Activated CD8-positive, alpha-beta memory T cell treated with anti-CD3 and anti-CD28 coated beads for 24 hours (primary cell): ENCODE measurements around the gene BTG3.

Source experiments
- DNase-seq: peaks from one replicate; pipeline ENCODE4 v3.0.0-alpha.2; 2020

The BTG3 gene

GRCh38 chr21:17583898-17584297 lies 28.8 kb downstream of the BTG3 start:
- DNase-seq, result no peak

DNA sequence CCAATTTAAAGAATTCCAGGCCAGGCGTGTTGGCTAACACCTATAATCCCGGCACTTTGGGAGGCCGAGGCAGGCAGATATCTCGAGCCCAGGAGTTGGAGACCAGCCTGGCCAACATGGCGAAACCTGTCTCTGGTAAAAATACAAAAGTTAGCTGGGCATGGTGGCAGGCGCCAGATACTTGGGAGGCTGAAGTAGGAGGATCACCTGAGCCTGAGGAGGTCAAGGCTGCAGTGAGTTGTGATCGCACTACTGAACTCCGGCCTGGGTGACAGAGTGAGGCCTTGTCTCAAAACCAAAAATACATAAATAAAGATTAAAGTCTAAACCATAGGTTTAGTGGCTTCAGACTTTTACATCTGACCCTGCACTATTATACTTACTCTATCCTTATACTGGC lies 32.4 kb downstream of the BTG3 start:
- DNase-seq, result no peak

DNA sequence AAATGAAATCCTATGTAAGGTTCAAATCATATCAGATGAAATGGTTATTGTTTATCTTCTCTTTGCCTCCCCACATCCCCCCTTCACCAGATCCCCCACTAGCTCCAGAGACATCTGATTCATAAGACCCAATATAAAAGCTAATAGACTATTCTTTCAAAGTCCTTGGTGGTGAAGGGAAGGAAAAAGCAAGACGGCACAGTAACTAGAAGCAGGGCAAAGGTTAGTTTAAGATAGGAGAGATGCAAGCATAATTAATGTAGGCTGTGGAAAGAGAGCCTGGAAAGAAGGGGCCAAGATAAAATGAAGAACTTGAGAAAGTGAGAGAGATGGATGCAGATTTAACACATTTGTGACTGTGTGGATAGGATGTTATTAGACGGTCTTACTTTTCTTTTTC lies 33.8 kb downstream of the BTG3 start:
- no peak for DNase-seq

GRCh38 chr21:17578162-17578561 lies 34.5 kb downstream of the BTG3 start:
- DNase-seq, result no peak

DNA sequence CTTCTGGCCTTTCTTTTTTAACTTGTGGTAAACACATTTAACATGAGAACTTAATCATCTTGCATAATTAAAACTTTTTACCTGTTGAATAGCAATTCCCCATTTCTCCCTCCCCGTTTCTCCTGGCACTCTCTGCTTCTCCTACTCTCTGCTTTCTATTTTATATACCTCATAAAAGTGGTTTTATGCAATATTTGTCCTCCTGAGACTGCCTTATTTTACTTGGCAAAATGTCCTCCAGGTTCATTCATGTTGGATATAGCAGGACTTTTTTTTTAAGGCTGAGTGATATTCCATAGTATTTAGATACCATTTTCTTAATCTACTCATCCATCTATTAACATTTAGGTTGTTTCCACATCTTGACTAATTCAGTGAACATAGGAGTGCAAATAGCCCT lies 35.0 kb downstream of the BTG3 start:
- no peak for DNase-seq

DNA sequence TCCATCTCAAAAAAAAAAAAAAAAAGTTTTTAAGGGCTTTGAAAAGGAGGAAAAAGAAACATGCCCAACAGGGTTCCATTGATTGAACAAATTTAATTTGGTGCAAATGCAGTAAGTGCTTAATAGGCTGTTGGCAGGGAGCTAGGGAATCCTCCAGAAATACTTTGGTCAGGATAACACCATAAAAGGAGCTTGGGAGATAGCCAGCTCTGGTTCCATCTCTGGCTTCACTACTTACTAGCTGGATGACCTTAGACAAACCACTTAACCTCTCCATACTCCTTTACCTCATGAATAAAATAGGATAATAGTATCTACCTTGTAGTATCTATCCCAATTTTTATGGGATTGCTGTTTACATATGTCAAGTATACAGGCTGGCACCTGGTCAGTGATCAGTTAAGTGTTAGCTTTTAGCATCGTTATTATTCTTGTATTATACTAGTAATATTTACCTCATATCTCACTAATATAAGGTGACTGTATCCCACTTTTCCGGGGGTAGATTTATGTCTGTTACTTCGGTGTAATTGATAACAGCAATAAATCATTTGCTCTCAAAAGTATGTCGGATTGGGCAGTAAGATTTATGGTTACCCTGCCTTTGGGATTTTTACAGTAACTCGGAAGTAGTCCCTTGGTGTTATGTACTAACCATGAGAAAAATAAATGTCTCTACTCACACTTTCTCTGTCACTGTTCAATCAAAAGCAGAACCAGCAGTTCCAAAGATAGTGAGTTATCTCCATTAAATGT lies 36.4 kb downstream of the BTG3 start:
- no peak for DNase-seq

GRCh38 chr21:17575076-17575475 lies 37.6 kb downstream of the BTG3 start:
- no peak for DNase-seq

DNA sequence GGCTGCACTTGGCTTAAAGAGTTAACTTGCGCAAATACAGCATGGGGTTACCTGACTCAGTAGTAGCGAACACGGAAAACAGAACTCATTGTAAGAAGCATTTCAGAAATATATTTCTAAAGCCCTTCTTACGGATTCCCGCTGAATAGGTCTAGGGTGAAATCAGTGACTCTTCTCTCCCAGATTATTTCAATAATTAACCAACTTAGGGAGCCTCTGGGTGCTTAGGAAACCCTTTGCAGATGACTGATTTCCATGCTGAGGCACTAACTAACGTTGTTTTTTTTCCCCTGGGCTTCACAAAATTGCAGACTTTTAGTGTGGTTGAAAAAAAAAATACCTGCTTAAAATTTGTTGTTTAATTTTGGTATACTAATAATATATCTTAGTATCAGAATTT lies 40.3 kb downstream of the BTG3 start:
- DNase-seq, result no peak

DNA sequence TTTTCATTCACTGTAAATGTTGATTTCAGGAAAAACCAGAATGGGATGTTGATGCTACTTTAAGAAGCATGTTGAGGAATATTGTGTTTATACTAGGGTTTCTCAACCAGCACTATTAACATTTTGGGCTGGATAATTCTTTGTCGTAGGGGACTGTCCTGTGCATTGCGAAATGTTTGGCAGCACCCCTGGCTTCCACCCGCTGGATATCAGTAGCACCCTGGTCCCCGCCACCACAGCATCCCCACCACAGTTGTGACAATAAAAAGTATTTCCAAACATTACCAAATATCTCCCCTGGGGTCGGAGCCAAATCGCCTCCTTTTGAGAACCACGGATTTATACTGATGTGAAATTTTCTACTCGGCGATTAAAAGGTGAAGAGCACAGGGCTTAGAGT lies 41.9 kb downstream of the BTG3 start:
- no peak for DNase-seq

- DNase-seq, result no peak
Measured at GRCh38 chr21:17560377-17561025, 52.2 kb downstream of the BTG3 start.

- no peak for DNase-seq
Measured at GRCh38 chr21:17554679-17555465, 57.8 kb downstream of the BTG3 start.

- no peak for DNase-seq
Measured at GRCh38 chr21:17554120-17554519, 58.6 kb downstream of the BTG3 start.

- DNase-seq, result no peak
Measured at GRCh38 chr21:17552410-17552809, 60.3 kb downstream of the BTG3 start.

DNA sequence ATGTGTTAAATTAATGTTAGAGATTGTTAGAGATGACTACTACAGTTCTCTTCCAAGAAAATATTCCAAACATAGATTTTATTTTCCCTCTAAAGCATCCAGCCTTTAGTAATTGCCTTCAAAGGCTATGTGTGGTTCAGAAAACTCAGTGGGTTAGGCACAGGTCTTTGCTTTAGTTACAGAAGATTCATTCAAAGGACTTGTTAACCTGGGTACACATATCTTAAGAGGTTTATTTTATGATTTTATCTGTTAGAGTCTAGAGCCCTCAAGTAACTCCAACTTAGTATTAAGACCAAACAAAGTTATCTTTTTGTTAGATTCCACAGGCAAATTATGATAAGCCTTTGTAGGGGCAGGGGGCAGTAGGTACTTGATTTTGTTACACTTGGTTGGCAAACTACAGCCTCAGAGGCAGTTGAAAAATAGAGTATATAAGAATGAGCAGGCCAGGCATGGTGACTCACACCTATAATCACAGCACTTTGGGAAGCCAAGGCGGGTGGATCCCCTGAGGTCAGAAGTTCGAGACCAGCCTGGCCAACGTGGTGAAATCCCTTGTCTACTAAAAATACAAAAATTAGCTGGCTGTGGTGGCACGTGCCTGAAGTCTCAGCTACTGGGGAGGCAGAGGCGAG lies 61.9 kb downstream of the BTG3 start:
- no peak for DNase-seq

DNA sequence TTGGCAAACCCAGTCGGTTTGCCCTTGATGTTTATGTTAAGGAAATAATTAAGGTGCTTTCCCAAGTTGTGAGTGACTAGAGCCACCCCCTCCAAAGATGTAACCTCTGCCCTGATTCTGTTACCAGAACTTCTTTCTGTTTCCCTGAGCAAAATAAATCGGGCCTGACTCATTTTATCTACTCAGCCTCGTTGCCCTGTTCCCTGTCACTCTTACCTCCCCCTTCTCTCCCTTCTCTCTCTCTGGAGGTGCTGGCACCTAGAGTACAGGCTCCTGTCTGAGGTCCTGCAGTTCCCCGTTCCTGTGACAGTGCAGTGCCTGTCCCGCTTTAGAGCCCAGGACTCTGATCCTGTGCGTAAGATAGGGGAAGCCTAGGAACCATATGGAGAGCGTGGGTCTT lies 64.4 kb downstream of the BTG3 start:
- no peak for DNase-seq

DNA sequence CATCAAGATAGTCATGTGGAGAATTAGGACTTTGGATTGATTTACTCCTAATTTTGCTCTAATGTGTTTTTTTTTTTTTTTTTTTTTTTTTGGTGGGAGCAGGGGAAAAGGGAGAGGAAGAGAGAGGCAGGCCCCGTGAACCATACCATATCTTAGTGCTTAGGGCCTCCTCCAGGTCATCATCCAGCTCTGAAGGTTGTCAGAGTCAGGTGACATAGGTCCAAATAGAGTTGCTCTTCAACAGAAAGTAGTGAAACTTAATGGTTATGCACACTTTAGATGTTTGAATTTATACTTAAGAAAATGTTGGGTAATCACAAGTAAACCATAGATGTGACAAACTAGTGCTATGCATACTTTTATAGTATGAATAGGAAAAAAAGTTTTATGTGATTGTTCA lies 67.7 kb downstream of the BTG3 start:
- no peak for DNase-seq
